Kidney (tissue), 14 donors: ENCODE results near the gene UTS2B. TPM values are rescaled to one million over a fixed set of nuclear protein-coding genes. Genes with fewer than 3 reads are reported as not detected.

ENCODE experiments used
- DNase-seq, 5 donors: peaks; one replicate each; pipeline ENCODE4 v3.0.0-alpha.2; 2013 to 2020
- FAIRE-seq: peaks from 2 replicates; lab custom pipeline; 2012; peaks lifted over from hg19 to GRCh38; lab: Jason Lieb, UNC
- H3K27ac ChIP-seq, 2 donors: one replicate each; pipeline ENCODE4 v1.7.0; 2013; ENCODE audit warnings: low read depth in 2 of 2, low read length in 2 of 2, inconsistent platforms in 1 of 2
- H3K27me3 ChIP-seq: one replicate; pipeline ENCODE4 v1.7.1; 2013; ENCODE audit warnings: low read length, inconsistent platforms; ENCODE audit not compliant: control insufficient read depth, insufficient read depth
- H3K36me3 ChIP-seq, 3 donors: one replicate each; pipeline versions ENCODE4 v1.7.0 to v1.7.1; 2013; ENCODE audit warnings: low read length in 3 of 3, control low read depth in 1 of 3, inconsistent platforms in 1 of 3; ENCODE audit not compliant: insufficient read depth in 3 of 3, control insufficient read depth in 2 of 3
- H3K4me1 ChIP-seq, 3 donors: one replicate each; pipeline versions ENCODE4 v1.7.0 to v1.7.1; 2013; ENCODE audit warnings: low read length in 3 of 3, inconsistent platforms in 1 of 3, low read depth in 1 of 3; ENCODE audit not compliant: control insufficient read depth in 2 of 3, insufficient read depth in 2 of 3
- H3K4me3 ChIP-seq, 3 donors: one replicate each; pipeline versions ENCODE4 v1.7.0 to v1.8.1; 2013; ENCODE audit warnings: low read length in 3 of 3, control low read depth in 1 of 3, inconsistent platforms in 1 of 3
- H3K9ac ChIP-seq, 3 donors: one replicate each; pipeline versions ENCODE4 v1.7.0 to v1.7.1; 2013; ENCODE audit warnings: low read length in 3 of 3, control low read depth in 1 of 3, inconsistent platforms in 1 of 3
- H3K9me3 ChIP-seq, 3 donors: one replicate each; pipeline versions ENCODE4 v1.7.0 to v1.7.1; 2013; ENCODE audit warnings: low read length in 3 of 3, control low read depth in 1 of 3, inconsistent platforms in 1 of 3; ENCODE audit not compliant: control insufficient read depth in 2 of 3, insufficient read depth in 1 of 3
- CTCF ChIP-seq: IDR thresholded peaks from 3 replicates; pipeline ENCODE4 v1.5.1; 2012; ENCODE audit warnings: mild to moderate bottlenecking, moderate library complexity, borderline replicate concordance; ENCODE audit not compliant: insufficient read depth; ENCODE audit errors: extremely low read depth
- intact Hi-C: fragments of 100-400 bp; cut with DNase I; formaldehyde crosslinking; loops from one replicate; pipeline ENCODE4 v1.11.1; 2022
- polyA plus RNA-seq: library from polyadenylated mRNA; stranded (reverse); fragments of 350-450 nt; fragmentation: Illumina TruSeq; extraction: RNeasy Lipid Tissue Mini Kit (QIAGEN cat#74804); gene quantifications from one replicate; pipeline ENCODE4 v1.2.3, GENCODE V29; 2014; ENCODE audit warnings: low read depth, low replicate concordance; ENCODE audit not compliant: insufficient read depth
- total RNA-seq: library from RNA; stranded (reverse); fragmentation: NEBNext Ultra II Directional; extraction: Animal tissue kit (Norgen Biotek cat#: 25700); gene quantifications from one replicate; pipeline ENCODE4 v1.2.1, GENCODE V29; 2021
- donor health status: control.
- donor health status: control.
- donor health status: control.
- donor health status: control.
- donor health status: control.
- donor health status: DM: yes; HTN: yes; CAD: no.
- donor health status: Normal renal cell carcinoma (clear cell type).

Gene UTS2B
- total and polyA plus RNA-seq, 2 donors from 2014 or later, result 0.41 TPM; not detected in 1

- no peak for DNase-seq
- H3K36me3 ChIP-seq, result no peaks in the 10 kb centered on the region
- H3K9me3 ChIP-seq, result no peaks in the 10 kb centered on the region
- TF ChIP-seq CTCF, result no peak
- H3K27me3 ChIP-seq, result no peaks in the 10 kb centered on the region
- H3K4me1 ChIP-seq, result no peaks in the 10 kb centered on the region
- intact Hi-C loops, result no loop called here
- FAIRE-seq, result no peak
- H3K4me3 ChIP-seq, result peak overlapping the region in 1 of 3 donors; percentile 16
- no peak overlapping the region for H3K9ac ChIP-seq
- no peak overlapping the region for H3K27ac ChIP-seq
These were observed 67.0 kb downstream of the UTS2B start for GRCh38 chr3:191263365-191263764.

DNA sequence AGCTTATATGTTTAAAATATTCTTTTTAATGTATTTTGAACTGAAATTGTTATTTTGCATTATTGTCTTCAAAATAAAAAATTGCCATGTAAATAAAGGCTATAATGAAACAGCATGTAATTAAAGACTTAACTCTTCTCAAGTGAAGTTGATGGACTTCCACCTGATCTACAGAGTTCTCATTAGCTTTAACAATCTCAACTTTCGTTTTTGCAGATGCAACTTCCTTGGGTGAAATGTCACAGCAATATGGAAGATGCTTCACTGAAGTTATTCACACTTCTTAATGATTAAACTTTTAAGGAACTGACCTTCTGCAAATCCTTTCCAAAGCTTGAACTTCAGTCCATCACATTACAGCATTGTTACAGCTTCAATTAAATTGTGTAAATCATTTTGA, 67.7 kb downstream of the UTS2B start:
- no peak overlapping the region for H3K9ac ChIP-seq
- H3K36me3 ChIP-seq, result no peaks in the 10 kb centered on the region
- H3K27me3 ChIP-seq, result no peaks in the 10 kb centered on the region
- TF ChIP-seq CTCF, result no peak
- no peaks in the 10 kb centered on the region for H3K9me3 ChIP-seq
- H3K4me1 ChIP-seq, result no peaks in the 10 kb centered on the region
- H3K27ac ChIP-seq, result no peak overlapping the region
- FAIRE-seq (no peak), DNase-seq (no peak)
- intact Hi-C loops, result no loop called here
- no peak overlapping the region for H3K4me3 ChIP-seq

GRCh38 chr3:191261304-191261638, 69.1 kb downstream of the UTS2B start:
- Histone ChIP-seq H3K27me3 (no peaks in the 10 kb centered on the region), H3K9ac (no peak overlapping the region), H3K4me1 (no peaks in the 10 kb centered on the region), H3K27ac (no peak overlapping the region), H3K9me3 (no peaks in the 10 kb centered on the region), H3K4me3 (no peak overlapping the region), H3K36me3 (no peaks in the 10 kb centered on the region)
- DNase-seq (no peak), FAIRE-seq (no peak)
- TF ChIP-seq CTCF, result no peak
- intact Hi-C loops, result no loop called here
